Stimulated activated naive CD8-positive, alpha-beta T cell treated with anti-CD3 and anti-CD28 coated beads, Interleukin-15, amount 100 ng/mL, for 72 hours (primary cell): ENCODE data around the gene THOC1.
"Not testable (repeated sequence)": the region's sequence is repeated elsewhere in the genome, so short reads cannot be mapped to it uniquely, and the experiment has no call there.

Source experiments
- ATAC-seq: fragments of 150-1000 bp; cut with Tn5 transposase; 2 replicates; pipeline ENCODE4 v1.10.0; 2021; ENCODE audit warnings: mild to moderate bottlenecking, moderate library complexity
- DNase-seq, 2 donors: peaks; one replicate each; pipeline ENCODE4 v3.0.0; 2021 to 2022
- H3K27ac Mint-ChIP-seq, 2 donors: one replicate each; pipeline ENCODE4 v1.8.0; 2022; ENCODE audit warnings: mild to moderate bottlenecking in 2 of 2, mixed read lengths in 2 of 2, moderate library complexity in 2 of 2
- H3K27me3 Mint-ChIP-seq: one replicate; pipeline ENCODE4 v1.8.0; 2022; ENCODE audit warnings: mixed read lengths
- H3K4me1 Mint-ChIP-seq: one replicate; pipeline ENCODE4 v1.8.0; 2022; ENCODE audit warnings: mild to moderate bottlenecking, mixed read lengths
- H3K4me3 Mint-ChIP-seq, 2 donors: one replicate each; pipeline ENCODE4 v1.8.0; 2022; ENCODE audit warnings: mild to moderate bottlenecking in 2 of 2, mixed read lengths in 2 of 2, moderate library complexity in 1 of 2
- H3K9me3 Mint-ChIP-seq, 2 donors: one replicate each; pipeline ENCODE4 v1.8.0; 2022; ENCODE audit warnings: mixed read lengths in 2 of 2

THOC1 gene, protein sequence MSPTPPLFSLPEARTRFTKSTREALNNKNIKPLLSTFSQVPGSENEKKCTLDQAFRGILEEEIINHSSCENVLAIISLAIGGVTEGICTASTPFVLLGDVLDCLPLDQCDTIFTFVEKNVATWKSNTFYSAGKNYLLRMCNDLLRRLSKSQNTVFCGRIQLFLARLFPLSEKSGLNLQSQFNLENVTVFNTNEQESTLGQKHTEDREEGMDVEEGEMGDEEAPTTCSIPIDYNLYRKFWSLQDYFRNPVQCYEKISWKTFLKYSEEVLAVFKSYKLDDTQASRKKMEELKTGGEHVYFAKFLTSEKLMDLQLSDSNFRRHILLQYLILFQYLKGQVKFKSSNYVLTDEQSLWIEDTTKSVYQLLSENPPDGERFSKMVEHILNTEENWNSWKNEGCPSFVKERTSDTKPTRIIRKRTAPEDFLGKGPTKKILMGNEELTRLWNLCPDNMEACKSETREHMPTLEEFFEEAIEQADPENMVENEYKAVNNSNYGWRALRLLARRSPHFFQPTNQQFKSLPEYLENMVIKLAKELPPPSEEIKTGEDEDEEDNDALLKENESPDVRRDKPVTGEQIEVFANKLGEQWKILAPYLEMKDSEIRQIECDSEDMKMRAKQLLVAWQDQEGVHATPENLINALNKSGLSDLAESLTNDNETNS

GRCh38 chr18:267688-268552 is at the start of gene THOC1:
Gene THOC1, minus strand, starts transcription at chr18:268047. Its CDS starts 28 bp downstream, at chr18:268019.
- peaks cover 33% of the 10 kb centered on the region for H3K4me1 Mint-ChIP-seq

DNA sequence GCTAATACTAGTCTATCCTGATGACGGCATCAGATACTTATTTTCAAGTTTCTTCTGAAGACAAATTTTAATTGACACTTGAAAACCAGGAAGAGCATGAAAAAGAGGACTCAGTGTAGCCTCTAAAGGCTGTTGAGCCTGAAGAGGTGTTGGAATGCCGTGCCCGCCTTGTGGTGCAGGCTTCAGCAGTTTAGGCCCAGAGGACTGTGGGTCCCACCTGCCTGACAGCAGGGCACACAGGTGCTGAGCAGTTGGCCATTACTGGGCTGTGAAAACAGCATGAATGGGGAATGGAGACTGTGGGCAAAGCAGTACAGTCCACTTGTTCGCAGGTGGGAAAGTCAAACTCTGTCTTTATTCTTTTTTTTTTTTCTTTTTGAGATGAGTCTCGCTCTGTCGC is 49.8 kb upstream of the THOC1 start:
- H3K4me3 Mint-ChIP-seq = no peak overlapping the region
- H3K9me3 Mint-ChIP-seq = no peaks in the 10 kb centered on the region

More at GRCh38 chr18:267688-268552, at the start of gene THOC1:
- Mint-ChIP-seq H3K27ac (peak within 1 kb of the TSS; percentile 100), H3K27me3 (no peaks in the 10 kb centered on the region), H3K4me3 (peak within 1 kb of the TSS; percentile 98 to 100), H3K9me3 (no peaks in the 10 kb centered on the region)
- ATAC-seq (peak; percentile 97), DNase-seq (peak; percentile 95 to 97)

GRCh38 chr18:316393-316792 is 48.5 kb upstream of the THOC1 start:
- ATAC-seq (no peak), DNase-seq (no peak)
- no peaks in the 10 kb centered on the region for H3K4me1 Mint-ChIP-seq
- no peaks in the 10 kb centered on the region for H3K27me3 Mint-ChIP-seq
- no peak overlapping the region for H3K27ac Mint-ChIP-seq
- no peak overlapping the region for H3K4me3 Mint-ChIP-seq
- no peaks in the 10 kb centered on the region for H3K9me3 Mint-ChIP-seq

More for the DNA sequence above, 49.8 kb upstream of the THOC1 start:
- Mint-ChIP-seq H3K27me3 (peaks cover 4% of the 10 kb centered on the region), H3K27ac (no peak overlapping the region), H3K4me1 (peaks cover 7% of the 10 kb centered on the region)
- no peak for ATAC-seq
- no peak for DNase-seq

DNA sequence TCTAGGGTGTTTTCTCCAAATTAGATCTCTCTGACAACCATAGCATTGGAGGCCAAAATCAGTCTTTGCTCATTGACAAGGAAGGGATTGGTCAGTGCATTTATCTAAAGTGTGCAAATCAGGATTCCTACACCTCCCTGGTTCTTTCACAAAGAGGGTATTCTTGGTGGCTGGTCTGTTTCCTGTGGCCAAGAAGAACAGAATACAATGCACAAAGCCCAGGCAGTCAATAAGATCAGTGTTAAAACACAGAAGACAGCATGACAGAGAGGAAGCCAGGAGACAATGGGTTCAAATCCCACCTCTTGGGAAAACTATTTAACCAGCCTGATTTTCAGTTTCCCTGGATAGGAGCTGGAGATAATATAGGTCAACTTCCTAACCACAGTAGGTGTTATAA is 46.1 kb upstream of the THOC1 start:
- Mint-ChIP-seq H3K4me3 (no peak overlapping the region), H3K4me1 (no peaks in the 10 kb centered on the region), H3K27me3 (no peaks in the 10 kb centered on the region), H3K9me3 (no peaks in the 10 kb centered on the region), H3K27ac (no peak overlapping the region)
- ATAC-seq (no peak), DNase-seq (no peak)

DNA sequence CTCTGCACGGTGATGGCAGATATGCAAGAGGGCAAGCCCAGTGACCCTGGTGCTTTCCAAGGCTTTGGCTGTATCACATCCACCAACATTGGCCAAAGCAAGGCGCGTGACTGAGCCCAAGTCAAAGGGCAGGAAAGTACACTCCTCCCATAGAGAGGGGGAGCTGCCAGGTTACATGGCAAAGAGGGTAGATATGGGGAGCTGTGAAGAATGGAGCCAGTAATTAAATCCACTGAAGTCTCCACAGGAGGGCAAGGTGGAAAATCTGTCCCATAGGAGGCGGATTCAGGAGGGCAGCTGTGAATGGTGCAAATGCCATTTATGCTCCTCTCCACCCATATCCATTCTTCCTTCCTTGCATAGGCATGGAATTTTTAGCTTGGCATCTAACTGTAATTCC is 44.6 kb upstream of the THOC1 start:
- no peak for DNase-seq
- Mint-ChIP-seq H3K4me3 (no peak overlapping the region), H3K9me3 (no peaks in the 10 kb centered on the region), H3K27me3 (peaks cover 4% of the 10 kb centered on the region), H3K4me1 (no peaks in the 10 kb centered on the region), H3K27ac (no peak overlapping the region)
- no peak for ATAC-seq

- Mint-ChIP-seq H3K27me3 (peaks cover 13% of the 10 kb centered on the region), H3K27ac (no peak overlapping the region), H3K9me3 (no peaks in the 10 kb centered on the region), H3K4me1 (no peaks in the 10 kb centered on the region), H3K4me3 (no peak overlapping the region)
- ATAC-seq = no peak
- no peak for DNase-seq
These were observed 42.2 kb upstream of the THOC1 start for GRCh38 chr18:310042-310441.

GRCh38 chr18:308086-308485 is 40.2 kb upstream of the THOC1 start:
- not testable (repeated sequence) for H3K4me1 Mint-ChIP-seq, ATAC-seq, H3K4me3 Mint-ChIP-seq, DNase-seq, H3K9me3 Mint-ChIP-seq, H3K27ac Mint-ChIP-seq
- peaks cover 13% of the 10 kb centered on the region for H3K27me3 Mint-ChIP-seq

GRCh38 chr18:306608-307255 is 38.9 kb upstream of the THOC1 start:
- no peak overlapping the region for H3K4me3 Mint-ChIP-seq
- peak overlapping the region in 1 of 2 donors; percentile 2 for H3K27ac Mint-ChIP-seq
- H3K9me3 Mint-ChIP-seq = no peaks in the 10 kb centered on the region

GRCh38 chr18:305003-305501 is 37.2 kb upstream of the THOC1 start:
- Mint-ChIP-seq H3K9me3 (no peaks in the 10 kb centered on the region), H3K4me3 (no peak overlapping the region), H3K4me1 (no peaks in the 10 kb centered on the region), H3K27ac (no peak overlapping the region), H3K27me3 (peaks cover 13% of the 10 kb centered on the region)
- DNase-seq (no peak), ATAC-seq (no peak)

More at GRCh38 chr18:306608-307255, 38.9 kb upstream of the THOC1 start:
- ATAC-seq (no peak), DNase-seq (no peak)
- Mint-ChIP-seq H3K4me1 (no peaks in the 10 kb centered on the region), H3K27me3 (peaks cover 13% of the 10 kb centered on the region)

- H3K27ac Mint-ChIP-seq = no peak overlapping the region
- no peak for DNase-seq
- peaks cover 13% of the 10 kb centered on the region for H3K27me3 Mint-ChIP-seq
- no peaks in the 10 kb centered on the region for H3K9me3 Mint-ChIP-seq
- no peak overlapping the region for H3K4me3 Mint-ChIP-seq
- no peaks in the 10 kb centered on the region for H3K4me1 Mint-ChIP-seq
- ATAC-seq = no peak
These were observed 35.8 kb upstream of the THOC1 start for GRCh38 chr18:303607-304006.

GRCh38 chr18:303011-303410 is 35.2 kb upstream of the THOC1 start:
- Mint-ChIP-seq H3K4me3 (no peak overlapping the region), H3K4me1 (no peaks in the 10 kb centered on the region), H3K9me3 (no peaks in the 10 kb centered on the region), H3K27ac (no peak overlapping the region), H3K27me3 (peaks cover 13% of the 10 kb centered on the region)
- ATAC-seq = no peak
- no peak for DNase-seq

DNA sequence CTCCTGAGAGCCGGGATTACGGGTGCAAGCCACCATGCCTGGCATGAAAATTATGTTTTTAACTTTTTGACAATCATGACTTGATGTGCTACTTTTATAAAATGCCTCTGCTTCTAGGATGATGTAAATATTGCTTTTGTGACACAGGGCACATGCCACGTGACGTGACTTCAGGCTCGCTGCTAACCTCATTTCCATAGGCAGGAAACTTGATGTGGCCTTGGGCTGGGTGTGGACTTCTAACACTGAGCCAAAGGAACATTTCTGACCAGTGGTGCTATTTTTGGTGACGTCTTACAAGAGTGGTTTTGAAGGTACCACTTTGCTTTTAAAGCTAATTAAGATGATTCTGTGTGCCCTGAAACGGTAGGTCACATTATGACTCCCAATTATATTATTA is 34.2 kb upstream of the THOC1 start:
- Mint-ChIP-seq H3K4me1 (no peaks in the 10 kb centered on the region), H3K27ac (no peak overlapping the region), H3K27me3 (peaks cover 5% of the 10 kb centered on the region), H3K9me3 (no peaks in the 10 kb centered on the region), H3K4me3 (no peak overlapping the region)
- no peak for ATAC-seq
- DNase-seq = no peak

- DNase-seq = no peak
- no peak overlapping the region for H3K4me3 Mint-ChIP-seq
- H3K4me1 Mint-ChIP-seq = no peaks in the 10 kb centered on the region
- H3K9me3 Mint-ChIP-seq = no peaks in the 10 kb centered on the region
- H3K27me3 Mint-ChIP-seq = peaks cover 3% of the 10 kb centered on the region
- H3K27ac Mint-ChIP-seq = no peak overlapping the region
- ATAC-seq = no peak
These were observed 30.1 kb upstream of the THOC1 start for GRCh38 chr18:297936-298335.

DNA sequence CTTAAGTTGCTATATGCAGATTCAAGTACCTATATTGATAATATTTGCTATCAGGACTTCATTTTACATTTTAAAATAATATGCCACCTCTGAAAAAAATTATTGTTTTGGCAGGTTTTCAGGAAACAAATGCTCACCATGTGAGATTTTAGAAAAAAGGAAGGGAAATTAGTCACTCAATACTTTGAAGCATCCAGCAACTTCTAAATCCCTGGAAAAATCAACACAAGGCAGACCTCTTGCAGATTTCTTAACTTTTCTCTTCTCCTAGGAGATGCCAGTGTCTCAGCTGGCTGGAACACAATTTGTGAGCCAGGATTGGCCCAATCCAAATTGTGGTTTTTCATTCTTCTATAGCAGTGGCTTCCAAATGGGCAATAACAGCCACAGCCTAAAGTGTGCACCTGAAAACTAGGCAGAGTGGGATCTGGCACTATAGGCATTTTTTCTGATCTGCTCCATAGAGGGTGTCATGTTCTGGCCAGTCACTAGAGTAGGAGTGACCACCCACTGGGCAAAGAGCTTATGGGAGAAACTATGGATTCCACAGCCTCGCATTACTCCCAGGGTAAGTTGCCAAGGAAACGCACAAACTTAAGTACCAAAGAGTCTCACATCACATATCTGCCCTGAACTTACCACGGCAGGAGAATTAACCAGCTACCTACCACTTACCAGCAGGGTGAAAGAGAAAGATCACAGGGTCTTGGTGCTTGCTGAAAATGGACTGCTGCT is 28.1 kb upstream of the THOC1 start:
- Mint-ChIP-seq H3K27me3 (peaks cover 15% of the 10 kb centered on the region), H3K4me3 (no peak overlapping the region), H3K27ac (peak overlapping the region in 1 of 2 donors; percentile 27), H3K4me1 (no peaks in the 10 kb centered on the region), H3K9me3 (no peaks in the 10 kb centered on the region)
- ATAC-seq = no peak
- DNase-seq = no peak
